Osteoblast (primary cell): Measurements from ENCODE around the gene MOCS2. TPM values are rescaled to one million over a fixed set of nuclear protein-coding genes. Genes with fewer than 3 reads are reported as not detected.

Experiments
- DNase-seq: peaks from one replicate; pipeline ENCODE4 v3.0.0; 2011; ENCODE audit warnings: low spot score, mixed read lengths; ENCODE audit not compliant: insufficient read length; ENCODE audit errors: missing footprints
- H2AFZ ChIP-seq: 2 replicates; pipeline ENCODE4 v1.6.0; 2011; ENCODE audit warnings: mild to moderate bottlenecking, low read length
- H3K27ac ChIP-seq: 2 replicates; pipeline ENCODE4 v1.5.1; 2011; ENCODE audit warnings: mild to moderate bottlenecking, low read depth, low read length, moderate library complexity
- H3K27me3 ChIP-seq: 2 replicates; pipeline ENCODE4 v1.6.0; 2012; ENCODE audit warnings: mild to moderate bottlenecking, control low read depth, inconsistent platforms, low read length, moderate library complexity; ENCODE audit not compliant: insufficient read depth
- H3K36me3 ChIP-seq: 2 replicates; pipeline ENCODE4 v1.5.1; 2011; ENCODE audit warnings: mild to moderate bottlenecking, low read length, control low read depth, moderate library complexity; ENCODE audit not compliant: insufficient read depth
- H3K4me1 ChIP-seq: 2 replicates; pipeline ENCODE4 v1.5.1; 2011; ENCODE audit warnings: mild to moderate bottlenecking, low read length, control low read depth, moderate library complexity; ENCODE audit not compliant: insufficient read depth
- H3K4me2 ChIP-seq: 2 replicates; pipeline ENCODE4 v1.6.0; 2011; ENCODE audit warnings: mild to moderate bottlenecking, low read length; ENCODE audit not compliant: insufficient read depth
- H3K4me3 ChIP-seq: fragments of 200-600 bp; sonication (generic); 3 replicates; pipeline ENCODE4 v1.5.1; 2012; ENCODE audit warnings: mild to moderate bottlenecking, low read length, inconsistent platforms; ENCODE audit not compliant: insufficient read depth
- H3K79me2 ChIP-seq: 2 replicates; pipeline ENCODE4 v1.6.0; 2012; ENCODE audit warnings: mild to moderate bottlenecking, low read length, control low read depth, inconsistent platforms; ENCODE audit not compliant: insufficient read depth
- H3K9me3 ChIP-seq: 2 replicates; pipeline ENCODE4 v1.5.1; 2011; ENCODE audit warnings: low read depth, low read length, control low read depth
- H4K20me1 ChIP-seq: 2 replicates; pipeline ENCODE4 v1.6.0; 2012; ENCODE audit warnings: mild to moderate bottlenecking, low read length, control low read depth; ENCODE audit not compliant: insufficient read depth
- CTCF ChIP-seq: IDR thresholded peaks from 2 replicates; pipeline ENCODE4 v1.5.1; 2011; ENCODE audit warnings: mild to moderate bottlenecking, low read depth, low read length, moderate library complexity; ENCODE audit errors: extremely low read depth
- total RNA-seq: library from RNA; depleted of rRNA; stranded (reverse); fragments of >200 nt; gene quantifications from 2 replicates; pipeline ENCODE4 v1.2.3, GENCODE V29; 2012

MOCS2 gene
- total RNA-seq, 1 donor: 42.3 TPM

DNA sequence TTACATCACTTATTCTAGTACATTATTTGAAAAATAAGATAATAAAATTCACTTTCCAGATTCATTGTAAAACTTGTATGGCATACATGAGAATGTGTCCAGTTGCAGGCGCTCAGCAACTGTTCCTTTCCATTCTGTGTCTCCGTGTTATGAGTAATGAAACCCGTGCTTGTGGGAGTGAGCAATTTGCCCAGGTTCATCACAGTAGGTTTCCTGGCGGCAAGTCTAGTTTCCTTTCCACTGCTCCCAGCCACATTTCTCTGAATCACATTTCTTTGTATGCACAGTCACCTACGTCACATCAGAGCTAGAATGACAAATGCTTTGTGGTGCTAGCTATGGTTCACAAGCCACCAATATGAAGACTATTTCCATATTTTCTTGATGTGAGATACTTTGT lies 39.9 kb downstream of the MOCS2 start:
- H3K27ac ChIP-seq: peak overlapping the region; percentile 49
- H3K4me3 ChIP-seq: no peak overlapping the region
- DNase-seq: no peak
- no peaks in the 10 kb centered on the region for H3K9me3 ChIP-seq
- no peak overlapping the region for H2AFZ ChIP-seq
- H3K36me3 ChIP-seq: peaks cover 4% of the 10 kb centered on the region
- H3K27me3 ChIP-seq: no peaks in the 10 kb centered on the region
- H3K4me1 ChIP-seq: peaks cover 31% of the 10 kb centered on the region
- TF ChIP-seq CTCF: no peak
- H3K4me2 ChIP-seq: peak overlapping the region; percentile 1
- H3K79me2 ChIP-seq: no peaks in the 10 kb centered on the region
- H4K20me1 ChIP-seq: no peaks in the 10 kb centered on the region

- Histone ChIP-seq H3K79me2 (no peaks in the 10 kb centered on the region), H3K4me1 (peaks cover 34% of the 10 kb centered on the region)
Measured at GRCh38 chr5:53068291-53068836, 41.2 kb downstream of the MOCS2 start.

DNA sequence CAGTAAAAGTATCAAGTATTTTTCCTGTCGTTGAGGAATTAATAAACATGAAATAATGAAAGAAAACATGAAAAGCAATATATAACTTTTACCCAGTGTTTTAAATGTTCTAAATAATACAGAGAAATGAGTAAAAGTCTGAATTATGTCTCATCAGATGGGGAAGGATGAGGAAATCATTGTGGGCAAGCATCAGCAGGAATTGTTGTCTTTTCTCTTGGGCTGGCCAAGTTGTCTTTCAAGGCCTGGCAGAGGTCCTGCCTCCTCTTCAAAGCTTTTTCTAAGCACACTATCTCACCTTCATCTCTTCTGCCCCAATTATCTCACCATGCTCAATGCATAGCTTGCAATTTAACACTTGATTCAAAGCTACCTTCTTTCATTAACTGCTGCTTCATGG lies 41.9 kb downstream of the MOCS2 start:
- H3K27ac ChIP-seq: peak overlapping the region; percentile 19
- no peak for DNase-seq
- no peak overlapping the region for H2AFZ ChIP-seq
- no peak overlapping the region for H3K4me3 ChIP-seq
- no peak for TF ChIP-seq CTCF
- H4K20me1 ChIP-seq: no peaks in the 10 kb centered on the region
- no peaks in the 10 kb centered on the region for H3K9me3 ChIP-seq
- H3K36me3 ChIP-seq: no peaks in the 10 kb centered on the region
- H3K27me3 ChIP-seq: no peaks in the 10 kb centered on the region
- no peak overlapping the region for H3K4me2 ChIP-seq
- H3K4me1 ChIP-seq: peaks cover 40% of the 10 kb centered on the region
- no peaks in the 10 kb centered on the region for H3K79me2 ChIP-seq

More at GRCh38 chr5:53068291-53068836, 41.2 kb downstream of the MOCS2 start:
- H3K4me3 ChIP-seq: no peak overlapping the region
- H3K4me2 ChIP-seq: no peak overlapping the region
- TF ChIP-seq CTCF: no peak
- no peaks in the 10 kb centered on the region for H3K9me3 ChIP-seq
- no peak for DNase-seq
- no peaks in the 10 kb centered on the region for H3K36me3 ChIP-seq
- H4K20me1 ChIP-seq: no peaks in the 10 kb centered on the region
- no peak overlapping the region for H2AFZ ChIP-seq
- peak overlapping the region; percentile 19 for H3K27ac ChIP-seq
- H3K27me3 ChIP-seq: no peaks in the 10 kb centered on the region

DNA sequence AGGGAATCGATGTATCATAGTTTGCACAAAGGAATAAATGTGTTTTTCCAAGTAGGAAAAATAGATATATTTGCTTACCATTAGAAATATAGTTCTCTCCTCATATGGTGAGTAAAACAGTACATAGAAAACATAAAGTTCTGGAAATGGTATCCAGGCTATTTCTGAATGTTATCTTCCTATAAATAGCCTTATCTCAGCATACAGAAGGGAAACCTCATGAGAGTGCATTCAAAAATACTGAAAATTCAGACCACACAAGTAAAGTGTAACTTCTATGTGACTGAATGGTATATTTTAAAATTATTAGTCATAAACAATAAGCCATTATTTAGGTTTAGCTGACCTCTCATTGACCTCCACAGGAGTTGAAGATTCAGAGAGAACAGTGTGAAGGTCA lies 43.5 kb downstream of the MOCS2 start:
- Histone ChIP-seq H3K36me3 (no peaks in the 10 kb centered on the region), H4K20me1 (no peaks in the 10 kb centered on the region), H2AFZ (no peak overlapping the region), H3K4me3 (no peak overlapping the region), H3K27ac (no peak overlapping the region), H3K27me3 (no peaks in the 10 kb centered on the region), H3K4me2 (no peak overlapping the region), H3K79me2 (no peaks in the 10 kb centered on the region), H3K4me1 (peaks cover 33% of the 10 kb centered on the region), H3K9me3 (no peaks in the 10 kb centered on the region)
- DNase-seq: no peak
- no peak for TF ChIP-seq CTCF
